DMS79 (cell line): ENCODE results near the gene CRNKL1.
A peak's percentile ranks its signal among the peaks of the same experiment; 100 is the strongest.
"Not testable (repeated sequence)": the region's sequence is repeated elsewhere in the genome, so short reads cannot be mapped to it uniquely, and the experiment has no call there.

Experiments used
- DNase-seq: peaks from one replicate; lab custom pipeline; 2025; lab: John Stamatoyannopoulos, UW

CRNKL1 gene

DNA sequence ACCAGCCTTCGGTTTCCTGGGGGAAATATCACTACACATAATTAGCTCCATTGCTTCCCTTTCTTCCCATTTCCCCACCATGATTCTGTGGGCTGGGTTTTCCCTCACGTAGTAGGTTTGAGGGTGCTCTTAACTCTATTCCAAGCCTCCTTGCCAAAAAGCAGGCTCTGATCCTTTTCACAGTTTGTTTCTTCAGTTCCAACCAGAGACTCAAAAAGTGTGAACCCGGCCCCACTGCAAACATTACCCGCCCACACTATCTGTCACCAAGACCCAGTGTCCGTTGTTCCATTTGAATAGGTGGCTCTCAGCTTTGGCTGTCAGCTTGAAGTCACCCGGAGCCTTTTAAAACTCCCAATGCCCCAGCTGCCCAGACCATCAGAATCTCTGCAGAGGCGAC, 46.9 kb downstream of the CRNKL1 start:
- no peak for DNase-seq

DNA sequence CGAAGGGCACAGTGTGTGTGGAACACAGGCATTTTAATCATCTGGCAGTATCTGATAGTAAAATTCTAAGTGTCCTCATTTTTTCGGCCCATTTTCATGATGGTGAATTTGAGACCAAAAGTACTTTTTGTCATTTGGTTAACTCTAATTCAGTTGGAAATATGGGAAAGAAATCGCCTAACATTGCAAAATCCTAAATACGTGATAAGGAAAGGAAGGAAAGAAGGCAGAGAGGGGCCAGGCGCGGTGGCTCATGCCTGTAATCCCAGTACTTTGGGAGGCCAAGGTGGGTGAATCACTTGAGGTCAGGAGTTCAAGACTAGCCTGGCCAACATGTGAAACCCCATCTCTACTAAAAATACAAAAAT, 48.3 kb downstream of the CRNKL1 start:
- DNase-seq = not testable (repeated sequence)

DNA sequence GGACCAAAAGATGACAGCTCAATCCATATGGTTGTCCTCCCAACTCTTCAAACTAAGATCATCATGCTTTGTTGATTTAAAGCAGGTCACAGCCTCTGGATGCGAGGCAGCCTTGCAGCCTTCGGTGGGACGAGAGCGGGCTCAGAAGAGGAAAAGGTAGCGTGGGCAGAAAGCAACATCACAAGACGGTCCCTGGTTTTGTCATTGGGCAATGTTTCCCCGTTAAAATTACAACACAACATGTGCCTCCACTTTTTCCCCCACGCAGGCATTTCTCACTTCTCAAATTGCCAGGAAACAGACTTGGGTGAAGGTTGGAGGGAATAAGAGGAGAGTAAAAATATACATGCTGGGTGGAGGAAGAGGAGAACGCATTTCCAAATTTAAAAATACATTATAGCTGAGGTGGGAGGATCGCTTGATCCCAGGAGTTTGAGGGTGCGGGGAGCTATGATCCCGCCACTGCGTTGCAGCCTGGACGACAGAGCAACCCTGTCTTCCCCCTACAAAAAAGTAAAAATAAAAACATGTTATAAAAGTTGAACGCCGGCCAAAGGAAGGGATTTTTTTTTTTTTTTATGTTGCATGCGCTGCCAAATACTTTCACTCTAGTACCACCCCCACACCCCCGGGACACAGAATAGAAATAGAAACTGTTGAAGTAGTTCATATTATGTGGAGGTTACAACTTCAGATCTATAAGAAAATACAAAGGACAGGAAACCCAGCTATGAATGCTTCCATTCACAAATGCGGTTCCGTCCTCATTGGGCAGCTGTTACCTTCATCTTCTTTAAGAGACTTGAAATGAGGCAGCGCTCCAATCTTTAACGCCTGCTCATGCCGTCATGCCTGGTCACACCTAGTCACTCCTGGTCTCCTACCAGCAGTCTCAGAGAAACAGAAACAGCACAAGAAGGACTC, 49.0 kb downstream of the CRNKL1 start:
- peak; percentile 42 for DNase-seq

DNA sequence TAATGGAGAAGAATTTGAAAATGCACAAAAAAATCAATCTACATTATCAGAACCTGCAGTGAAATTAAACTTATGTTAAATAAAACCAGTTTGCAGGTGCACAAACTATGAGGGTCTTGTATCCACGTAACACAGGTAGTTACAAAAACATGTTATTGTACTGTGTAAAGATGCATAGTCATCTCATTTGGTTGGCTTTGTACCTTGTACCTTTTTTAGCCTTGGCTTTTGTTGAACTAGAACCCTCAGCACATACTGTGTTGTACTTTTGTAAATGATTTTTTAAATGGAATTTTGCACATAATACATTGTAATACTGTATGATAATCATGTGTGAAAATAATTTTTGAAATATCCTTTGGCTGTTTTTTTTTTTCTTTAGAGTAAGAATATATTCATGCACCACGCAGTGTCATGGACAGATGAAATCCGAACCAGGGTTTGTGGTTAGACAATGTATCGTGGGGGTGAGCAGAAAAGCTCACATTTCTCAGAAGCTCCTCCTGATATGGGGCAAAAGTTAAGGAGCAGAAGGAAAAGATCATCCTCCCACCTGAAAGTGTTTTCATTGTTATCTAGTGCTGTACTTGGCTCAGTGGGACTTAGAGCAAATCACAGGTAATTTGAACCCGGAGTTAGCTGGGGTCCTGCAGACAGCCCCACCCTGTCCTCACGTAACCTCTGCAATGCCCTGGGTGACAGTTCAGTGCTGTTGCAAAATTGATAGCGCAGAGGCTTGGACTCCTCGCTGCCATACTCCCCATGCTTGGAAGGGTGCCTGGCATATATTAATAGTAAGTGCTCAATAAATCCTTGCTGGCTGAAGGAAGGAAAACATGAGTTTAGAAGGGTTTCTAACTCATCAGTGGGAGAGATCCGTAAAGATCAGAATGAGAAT, 49.9 kb downstream of the CRNKL1 start:
- DNase-seq = no peak

DNA sequence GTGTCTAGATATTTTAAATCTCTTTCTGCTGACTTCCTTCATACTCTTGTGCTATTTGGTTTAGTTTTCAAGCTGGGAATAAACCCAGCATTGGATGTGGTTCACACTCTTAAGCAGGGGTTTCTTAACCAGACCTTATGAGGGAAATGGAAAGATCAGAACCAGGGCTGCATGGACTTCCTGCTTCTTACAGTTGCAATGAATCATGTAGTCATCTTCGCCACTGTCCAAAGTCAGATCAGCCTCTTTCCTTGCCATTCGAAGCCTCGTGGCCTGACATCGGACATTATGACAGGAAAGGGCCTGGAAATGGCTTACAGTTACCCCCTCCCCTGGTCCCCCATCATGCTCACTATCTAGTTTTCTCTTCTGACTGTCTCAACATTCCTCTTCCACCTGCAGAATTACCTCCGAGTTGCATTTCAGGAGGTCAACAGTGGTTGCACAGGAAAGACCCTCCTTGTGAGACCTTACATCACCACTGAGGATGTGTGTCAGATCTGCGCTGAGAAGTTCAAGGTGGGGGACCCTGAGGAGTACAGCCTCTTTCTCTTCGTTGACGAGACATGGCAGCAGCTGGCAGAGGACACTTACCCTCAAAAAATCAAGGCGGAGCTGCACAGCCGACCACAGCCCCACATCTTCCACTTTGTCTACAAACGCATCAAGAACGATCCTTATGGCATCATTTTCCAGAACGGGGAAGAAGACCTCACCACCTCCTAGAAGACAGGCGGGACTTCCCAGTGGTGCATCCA, 51.9 kb downstream of the CRNKL1 start:
- DNase-seq = no peak

DNA sequence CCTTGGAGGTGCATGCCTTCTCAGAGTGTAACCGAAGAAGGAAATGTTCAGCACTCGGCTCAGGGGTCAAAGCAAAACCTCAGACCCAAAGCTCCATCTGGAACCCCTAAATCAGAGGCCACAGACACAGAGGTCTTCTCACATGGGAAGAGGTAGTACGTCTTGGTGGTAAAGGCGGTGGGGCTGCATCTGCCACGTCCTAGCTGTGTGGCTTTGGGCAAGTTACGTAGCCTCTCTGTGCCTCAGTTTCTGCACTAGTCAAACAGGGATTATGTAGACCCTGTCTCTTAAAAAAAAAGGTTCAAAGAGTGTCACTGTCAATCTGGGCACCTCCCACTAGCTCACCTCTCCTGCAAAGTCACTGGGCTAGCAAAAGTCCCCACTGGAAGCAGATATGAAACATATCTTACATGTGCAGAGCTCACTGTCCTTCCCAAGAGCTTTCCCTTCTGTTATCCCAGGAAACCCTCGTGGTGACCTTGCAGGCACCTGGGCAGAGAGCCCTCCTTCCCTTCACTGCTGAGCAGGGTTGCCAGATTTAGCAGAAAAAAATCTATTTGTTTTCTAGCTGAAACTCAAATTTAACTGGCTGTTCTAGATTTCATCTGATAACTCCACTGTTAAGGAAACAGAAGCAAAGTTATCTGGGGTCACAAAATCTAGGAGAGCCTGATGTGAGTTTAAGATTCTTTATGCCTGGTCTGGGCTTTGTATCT, 53.1 kb downstream of the CRNKL1 start:
- DNase-seq = no peak

DNA sequence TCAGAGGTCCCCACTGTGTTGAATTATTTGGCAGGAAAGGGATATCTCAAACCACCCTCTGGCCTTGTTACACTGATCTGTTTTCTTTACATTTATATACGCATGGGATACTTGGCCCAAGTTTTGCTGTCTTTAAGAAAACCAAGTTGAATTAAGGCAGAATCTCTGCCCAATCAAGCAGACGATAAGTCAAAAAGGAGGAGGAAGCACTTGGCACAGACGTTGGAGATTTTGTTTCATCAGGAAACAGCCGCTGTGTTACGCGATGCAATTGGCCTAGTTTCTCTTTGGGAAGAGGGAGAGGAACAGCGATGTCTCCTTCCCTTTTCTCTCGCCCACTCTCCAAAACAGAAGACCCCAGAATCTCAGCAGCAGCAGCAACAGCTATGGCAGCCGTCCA, 55.3 kb downstream of the CRNKL1 start:
- DNase-seq = no peak

DNA sequence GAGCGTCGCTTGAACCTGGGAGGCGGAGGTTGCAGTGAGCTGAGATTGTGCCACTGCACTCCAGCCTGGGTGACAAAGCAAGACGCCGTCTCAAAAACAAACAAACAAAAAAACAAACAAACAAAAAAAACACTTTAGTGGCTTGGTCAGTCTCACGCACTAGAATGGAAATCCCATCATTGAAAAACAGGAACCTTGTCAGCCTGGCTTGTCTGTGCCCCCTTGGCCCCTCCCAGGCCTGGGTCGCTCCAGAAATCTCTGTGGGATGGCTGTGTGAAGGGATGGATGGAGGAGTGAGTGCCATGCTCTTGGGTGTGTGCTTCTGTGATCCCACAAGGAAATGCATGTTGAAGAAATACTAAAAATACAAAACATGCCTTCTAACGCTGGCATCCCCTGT, 56.0 kb downstream of the CRNKL1 start:
- DNase-seq = no peak

DNA sequence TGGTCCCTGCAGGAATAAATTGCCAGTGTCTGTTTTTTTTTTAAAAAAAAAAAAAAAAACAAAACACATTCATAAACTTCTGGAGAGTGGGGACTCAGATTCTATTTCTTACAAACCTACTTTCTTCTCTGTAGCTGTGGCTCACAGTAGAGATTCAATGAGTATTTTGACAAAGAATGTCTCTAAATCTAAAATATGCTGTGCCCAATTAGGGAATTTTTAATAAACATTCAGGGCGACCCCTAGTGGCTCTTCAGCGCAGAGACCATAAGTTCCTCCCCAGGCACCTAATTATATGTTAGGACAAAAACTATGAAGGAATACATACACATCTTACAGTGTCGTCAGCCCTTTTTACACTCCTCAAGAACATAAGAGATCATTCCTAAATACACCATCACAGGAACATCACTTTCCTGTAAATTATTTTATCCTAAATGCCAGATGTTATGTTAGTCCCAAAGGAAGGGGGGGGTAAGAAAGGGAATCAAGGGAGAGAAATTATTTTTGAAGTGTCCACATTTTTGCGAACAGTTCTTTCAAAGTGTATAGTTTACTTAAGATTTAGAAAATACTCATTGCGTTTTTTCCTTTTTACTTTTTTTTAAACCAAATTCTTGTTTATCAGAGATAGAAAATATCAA, 56.9 kb downstream of the CRNKL1 start:
- DNase-seq = no peak

DNA sequence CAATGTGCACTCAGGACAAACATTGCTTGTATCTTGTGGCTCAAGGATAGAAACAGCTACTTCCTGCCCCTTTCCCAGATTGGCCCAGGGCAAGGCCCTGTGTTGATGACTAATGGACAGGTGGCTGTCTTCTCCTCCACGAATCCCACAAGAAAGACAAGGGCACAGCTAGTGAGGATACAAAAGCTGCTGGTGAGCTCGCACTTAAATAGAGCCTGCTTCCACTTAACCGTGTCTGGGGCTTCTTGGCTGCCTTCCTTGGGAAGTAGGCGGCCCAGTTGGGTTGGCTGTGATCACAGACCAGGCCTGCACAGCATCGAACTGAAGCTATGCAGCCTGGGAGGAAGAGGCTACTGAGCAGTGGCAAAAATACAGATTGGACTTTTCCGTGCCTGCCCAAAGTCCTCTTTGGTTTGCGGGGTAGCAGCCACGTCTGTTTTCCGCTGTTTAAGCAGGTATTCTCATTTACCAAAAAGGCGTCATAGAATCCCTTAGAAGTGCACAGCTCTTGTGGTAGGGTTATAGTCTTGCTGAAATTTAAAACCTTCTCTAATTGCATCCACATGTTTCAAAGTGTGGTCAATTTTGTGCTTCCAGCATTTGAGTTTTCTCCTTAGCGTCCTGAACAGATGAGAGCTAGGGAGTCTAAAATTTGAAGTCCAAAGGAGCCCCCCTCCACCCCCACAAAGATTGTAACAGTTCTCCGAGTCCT, 58.2 kb downstream of the CRNKL1 start:
- DNase-seq = no peak

DNA sequence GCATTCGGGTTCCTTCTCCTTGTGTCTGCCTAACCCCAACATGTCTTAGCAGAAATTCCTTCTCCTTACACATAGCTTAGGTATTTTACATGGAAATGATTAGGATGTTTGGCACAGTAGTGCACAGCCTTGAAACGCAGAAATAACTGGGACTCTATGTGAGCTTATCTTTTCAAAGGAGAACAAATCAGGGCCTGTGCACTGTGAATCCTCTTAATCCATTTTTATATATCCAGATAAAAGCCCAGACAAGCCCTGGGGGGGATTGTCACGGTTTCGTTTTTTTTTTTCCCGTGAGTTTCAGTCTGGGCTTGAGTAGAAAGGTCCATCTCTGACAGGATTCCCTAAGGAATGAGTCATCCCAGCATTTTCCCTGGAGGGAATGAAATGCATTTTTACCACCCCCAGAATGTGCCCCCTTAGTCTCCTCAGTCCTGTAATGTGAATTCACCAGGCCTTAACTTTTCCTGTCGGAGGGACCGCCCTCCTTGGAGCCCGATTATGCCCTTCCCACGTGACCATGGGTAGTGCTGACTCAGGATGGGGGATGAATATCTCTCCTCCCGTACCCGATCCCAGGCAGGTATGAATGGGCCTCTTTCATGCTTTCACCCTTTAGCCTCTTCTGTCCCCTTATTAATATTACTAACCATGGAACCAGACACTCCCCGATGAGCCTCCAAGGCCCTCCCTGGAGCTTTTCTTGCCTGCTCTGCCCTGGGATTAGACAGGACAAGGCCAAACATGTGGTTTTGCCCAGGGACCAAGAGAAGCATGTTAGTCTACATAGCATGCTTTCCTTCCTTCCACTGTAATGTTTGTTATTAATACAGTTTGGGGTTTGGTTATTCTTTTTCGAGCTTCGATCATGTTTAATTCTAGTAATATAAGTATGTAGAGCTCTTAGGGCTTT, 59.0 kb downstream of the CRNKL1 start:
- DNase-seq = no peak

DNA sequence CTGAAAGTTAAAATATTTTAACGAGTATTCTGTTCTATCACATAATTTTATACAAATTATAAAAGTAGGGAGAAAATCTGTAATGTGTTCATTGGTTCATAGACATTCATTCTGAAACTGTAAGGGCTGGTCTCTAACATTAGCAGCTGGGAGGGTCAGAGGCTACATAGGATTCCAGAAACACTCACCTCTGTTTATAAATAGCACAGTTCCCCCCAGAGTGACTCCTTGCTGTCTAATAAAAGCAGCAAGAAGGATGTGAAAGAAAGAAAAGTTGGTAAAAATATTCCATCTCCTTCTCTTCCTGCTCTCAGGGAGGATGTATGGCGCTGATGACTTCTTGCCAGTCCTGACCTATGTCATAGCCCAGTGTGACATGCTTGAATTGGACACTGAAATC, 60.4 kb downstream of the CRNKL1 start:
- DNase-seq = no peak

DNA sequence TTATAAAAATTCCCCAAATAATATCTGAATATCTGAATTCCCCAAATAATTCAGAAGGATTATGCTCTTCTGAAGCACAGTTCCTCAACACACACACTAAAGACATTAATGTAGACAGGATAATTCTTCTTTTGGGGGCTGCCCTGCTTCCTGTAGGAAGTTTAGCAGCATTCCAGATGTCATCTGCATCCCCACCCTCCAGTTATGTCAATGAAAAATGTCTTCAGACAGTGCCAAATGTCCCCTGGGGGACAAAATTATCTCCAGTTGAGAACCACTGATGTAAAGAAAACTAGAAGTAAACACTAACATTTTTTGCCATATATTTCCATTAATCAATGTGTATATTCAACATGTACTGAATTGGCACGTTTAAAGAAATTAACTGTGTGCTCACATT, 61.0 kb downstream of the CRNKL1 start:
- no peak for DNase-seq

DNA sequence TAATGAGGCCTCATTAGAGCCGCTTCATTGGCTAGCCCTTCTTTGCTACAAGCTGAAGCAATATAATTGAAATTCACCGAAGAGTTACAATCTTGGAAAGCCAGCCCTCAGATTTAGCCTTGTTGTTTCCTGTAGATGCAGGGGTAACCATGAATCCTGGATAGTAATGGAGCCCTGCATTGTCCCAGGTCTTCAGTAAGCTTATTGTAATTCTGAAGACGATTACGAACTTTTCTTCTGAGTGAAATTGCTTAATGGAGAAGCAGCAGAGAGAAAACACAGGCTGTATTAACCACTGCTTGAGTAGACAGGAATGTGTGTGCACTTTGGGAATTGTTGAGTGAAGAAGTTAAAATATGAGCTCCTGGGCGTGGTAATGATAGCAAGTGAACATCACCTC, 61.4 kb downstream of the CRNKL1 start:
- no peak for DNase-seq

DNA sequence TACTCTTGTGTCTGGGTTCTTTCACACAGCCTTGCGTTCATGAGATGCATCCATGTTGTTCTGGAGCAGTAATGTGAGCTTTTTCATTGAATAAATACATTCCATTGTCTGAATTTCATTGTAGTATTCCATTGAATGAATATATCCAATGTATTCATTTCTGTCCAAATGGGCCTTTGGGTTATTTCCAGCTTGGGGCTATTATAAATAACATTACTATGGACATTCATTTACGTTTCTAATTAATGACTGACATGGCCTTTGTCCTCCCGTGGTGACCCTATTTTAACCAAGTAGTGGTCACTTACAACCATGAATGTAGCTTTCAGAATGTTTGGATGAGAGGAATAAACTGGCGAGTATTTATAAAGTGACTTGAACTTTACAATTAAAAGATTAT, 65.2 kb downstream of the CRNKL1 start:
- DNase-seq = no peak

DNA sequence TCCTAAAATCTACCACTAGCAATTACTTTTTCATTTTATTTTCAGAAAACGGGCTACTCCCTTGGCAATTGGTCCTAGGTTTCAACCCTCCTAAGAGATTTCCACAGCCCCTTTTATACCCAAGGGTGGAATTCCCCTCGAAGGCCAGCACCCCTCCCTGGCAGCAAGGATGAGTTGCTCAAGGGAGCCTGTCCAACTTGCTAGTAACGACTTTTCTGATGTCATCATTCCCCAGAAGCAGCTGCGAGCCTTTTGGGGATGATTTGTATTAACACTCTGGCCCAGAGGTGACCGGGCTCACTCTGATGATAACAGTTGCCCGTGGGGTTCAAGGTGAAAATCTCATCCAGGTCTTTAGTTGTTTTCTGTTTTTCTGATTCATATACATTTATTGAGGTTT, 65.8 kb downstream of the CRNKL1 start:
- no peak for DNase-seq
